ENCODE results near the gene PIK3AP1.

PIK3AP1 gene

GRCh38 chr10:96718304-96718990 lies 1.9 kb downstream of the PIK3AP1 start:
- DNase-seq: no peak
- Histone ChIP-seq H3K27ac (no peak overlapping the region), H3K27me3 (ENCODE audit: insufficient read depth, low read depth, severe bottlenecking) (no peaks in the 10 kb centered on the region), H3K36me3 (no peaks in the 10 kb centered on the region), H3K4me3 (ENCODE audit: low read depth, low read length) (no peak overlapping the region), H3K9me3 (ENCODE audit: severe bottlenecking) (no peaks in the 10 kb centered on the region)
- TF ChIP-seq, protein P1, sequence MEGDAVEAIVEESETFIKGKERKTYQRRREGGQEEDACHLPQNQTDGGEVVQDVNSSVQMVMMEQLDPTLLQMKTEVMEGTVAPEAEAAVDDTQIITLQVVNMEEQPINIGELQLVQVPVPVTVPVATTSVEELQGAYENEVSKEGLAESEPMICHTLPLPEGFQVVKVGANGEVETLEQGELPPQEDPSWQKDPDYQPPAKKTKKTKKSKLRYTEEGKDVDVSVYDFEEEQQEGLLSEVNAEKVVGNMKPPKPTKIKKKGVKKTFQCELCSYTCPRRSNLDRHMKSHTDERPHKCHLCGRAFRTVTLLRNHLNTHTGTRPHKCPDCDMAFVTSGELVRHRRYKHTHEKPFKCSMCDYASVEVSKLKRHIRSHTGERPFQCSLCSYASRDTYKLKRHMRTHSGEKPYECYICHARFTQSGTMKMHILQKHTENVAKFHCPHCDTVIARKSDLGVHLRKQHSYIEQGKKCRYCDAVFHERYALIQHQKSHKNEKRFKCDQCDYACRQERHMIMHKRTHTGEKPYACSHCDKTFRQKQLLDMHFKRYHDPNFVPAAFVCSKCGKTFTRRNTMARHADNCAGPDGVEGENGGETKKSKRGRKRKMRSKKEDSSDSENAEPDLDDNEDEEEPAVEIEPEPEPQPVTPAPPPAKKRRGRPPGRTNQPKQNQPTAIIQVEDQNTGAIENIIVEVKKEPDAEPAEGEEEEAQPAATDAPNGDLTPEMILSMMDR (IDR thresholded peaks at IDR 0.05; ENCODE audit: low read depth, low read length): no peak

- TF ChIP-seq, protein P1 (IDR thresholded peaks at IDR 0.05; ENCODE audit: low read depth, low read length): no peak
- H3K36me3 ChIP-seq: no peaks in the 10 kb centered on the region
- H3K27me3 ChIP-seq (ENCODE audit: insufficient read depth, low read depth, severe bottlenecking): no peaks in the 10 kb centered on the region
- no peaks in the 10 kb centered on the region for H3K9me3 ChIP-seq (ENCODE audit: severe bottlenecking)
- no peak for DNase-seq
- no peak overlapping the region for H3K4me3 ChIP-seq (ENCODE audit: low read depth, low read length)
- H3K27ac ChIP-seq: no peak overlapping the region
Observed at GRCh38 chr10:96716390-96716789, 3.9 kb downstream of the PIK3AP1 start.

GRCh38 chr10:96714746-96715255 lies 5.5 kb downstream of the PIK3AP1 start:
- Histone ChIP-seq H3K4me3 (ENCODE audit: low read depth, low read length) (no peak overlapping the region), H3K27ac (no peak overlapping the region)
- TF ChIP-seq, protein P1 (IDR thresholded peaks at IDR 0.05; ENCODE audit: low read depth, low read length): no peak

GRCh38 chr10:96714031-96714590 lies 6.2 kb downstream of the PIK3AP1 start:
- DNase-seq: no peak
- Histone ChIP-seq H3K9me3 (ENCODE audit: severe bottlenecking) (no peaks in the 10 kb centered on the region), H3K36me3 (no peaks in the 10 kb centered on the region), H3K27ac (no peak overlapping the region), H3K4me3 (ENCODE audit: low read depth, low read length) (no peak overlapping the region), H3K27me3 (ENCODE audit: insufficient read depth, low read depth, severe bottlenecking) (no peaks in the 10 kb centered on the region)
- TF ChIP-seq, protein P1 (IDR thresholded peaks at IDR 0.05; ENCODE audit: low read depth, low read length): no peak

More at GRCh38 chr10:96714746-96715255, 5.5 kb downstream of the PIK3AP1 start:
- Histone ChIP-seq H3K9me3 (ENCODE audit: severe bottlenecking) (no peaks in the 10 kb centered on the region), H3K36me3 (no peaks in the 10 kb centered on the region), H3K27me3 (ENCODE audit: insufficient read depth, low read depth, severe bottlenecking) (no peaks in the 10 kb centered on the region)
- DNase-seq: no peak

- H3K9me3 ChIP-seq (ENCODE audit: severe bottlenecking): no peaks in the 10 kb centered on the region
- DNase-seq: peak; percentile 24
- TF ChIP-seq, protein P1 (IDR thresholded peaks at IDR 0.05; ENCODE audit: low read depth, low read length): no peak
- no peak overlapping the region for H3K4me3 ChIP-seq (ENCODE audit: low read depth, low read length)
- H3K27ac ChIP-seq: no peak overlapping the region
- H3K27me3 ChIP-seq (ENCODE audit: insufficient read depth, low read depth, severe bottlenecking): no peaks in the 10 kb centered on the region
- H3K36me3 ChIP-seq: no peaks in the 10 kb centered on the region
Observed at GRCh38 chr10:96712662-96713271, 7.5 kb downstream of the PIK3AP1 start.

Measured in WERI-Rb-1 (cell line).